Natural killer cell (primary cell): Measurements from ENCODE around the gene GAR1. TPM values are rescaled to one million over a fixed set of nuclear protein-coding genes. Genes with fewer than 3 reads are reported as not detected.

Experiments
- ATAC-seq, 3 donors: fragments of 150-1000 bp in 2 of 3; fragments of 200-7000 bp in 1 of 3; cut with Tn5 transposase; 1 replicate in 1 of 3; 2 replicates in 2 of 3; pipeline ENCODE4 v1.10.0; 2021; ENCODE audit warnings: mild to moderate bottlenecking in 2 of 3, moderate library complexity in 2 of 3
- DNase-seq, 2 donors: peaks; one replicate each; pipeline versions ENCODE4 v3.0.0 to v3.0.0-alpha.2; 2013 to 2021; ENCODE audit warnings: mixed read lengths in 1 of 2
- H3K27ac ChIP-seq: one replicate; pipeline ENCODE4 v1.5.1; 2013; ENCODE audit warnings: mild to moderate bottlenecking, low read length
- H3K27me3 ChIP-seq: one replicate; pipeline ENCODE4 v1.6.1; 2013; ENCODE audit warnings: low read length; ENCODE audit not compliant: control insufficient read depth, insufficient read depth
- H3K36me3 ChIP-seq: one replicate; pipeline ENCODE4 v1.6.1; 2013; ENCODE audit warnings: low read length; ENCODE audit not compliant: control insufficient read depth, insufficient read depth
- H3K4me1 ChIP-seq: one replicate; pipeline ENCODE4 v1.6.1; 2013; ENCODE audit warnings: low read length; ENCODE audit not compliant: control insufficient read depth, insufficient read depth
- H3K4me3 ChIP-seq: one replicate; pipeline ENCODE4 v1.5.1; 2013; ENCODE audit warnings: low read length
- H3K9me3 ChIP-seq: one replicate; pipeline ENCODE4 v1.6.1; 2013; ENCODE audit warnings: low read length; ENCODE audit not compliant: control insufficient read depth, insufficient read depth
- H3K27ac Mint-ChIP-seq, 2 donors: one replicate each; pipeline ENCODE4 v1.8.0; 2022; ENCODE audit warnings: mild to moderate bottlenecking in 2 of 2, mixed read lengths in 2 of 2, moderate library complexity in 1 of 2
- H3K27me3 Mint-ChIP-seq, 2 donors: one replicate each; pipeline ENCODE4 v1.8.0; 2022; ENCODE audit warnings: low read depth in 2 of 2, mixed read lengths in 2 of 2
- H3K36me3 Mint-ChIP-seq: one replicate; pipeline ENCODE4 v1.8.0; 2022; ENCODE audit warnings: mixed read lengths
- H3K4me1 Mint-ChIP-seq, 2 donors: one replicate each; pipeline ENCODE4 v1.8.0; 2022; ENCODE audit warnings: mixed read lengths in 2 of 2
- H3K4me3 Mint-ChIP-seq: one replicate; pipeline ENCODE4 v1.8.0; 2022; ENCODE audit warnings: mild to moderate bottlenecking, moderate library complexity, mixed read lengths
- H3K9me3 Mint-ChIP-seq, 2 donors: one replicate each; pipeline ENCODE4 v1.8.0; 2022; ENCODE audit warnings: mixed read lengths in 2 of 2
- CTCF ChIP-seq: fragments of 200-600 bp; IDR thresholded peaks from one replicate; pipeline ENCODE4 v1.8.0; 2022; ENCODE audit warnings: antibody characterized with exemption
- WGBS: methylation state at CpG from one replicate; pipeline ENCODE4 v1.1.7; 2013; ENCODE audit warnings: missing lambda C conversion rate; ENCODE audit not compliant: insufficient coverage; 5-methylcytosine and 5-hydroxymethylcytosine counted together
- intact Hi-C: fragments of 100-400 bp; cut with micrococcal nuclease; formaldehyde crosslinking; loops from one replicate; pipeline ENCODE4 v1.14.2; 2022
- total RNA-seq, 4 donors: library from RNA; stranded (reverse); fragments of 120-200 nt in 1 of 4; gene quantifications; one replicate each; pipeline versions ENCODE4 v1.2.3 to v1.2.4, GENCODE V29; 2013 to 2022

Gene GAR1
- total RNA-seq, 3 donors from 2014 or later (not counting 1 experiment from before 2014, with no cell fraction given) = 9.5 to 11.2 (median 9.7) TPM

- no peaks in the 10 kb centered on the region for H3K4me1 ChIP-seq
- peaks cover 1% of the 10 kb centered on the region for H3K36me3 ChIP-seq
- no peak overlapping the region for H3K27ac ChIP-seq
- H3K27me3 ChIP-seq = no peaks in the 10 kb centered on the region
- H3K36me3 Mint-ChIP-seq = peaks cover 6% of the 10 kb centered on the region
- no peaks in the 10 kb centered on the region for H3K9me3 Mint-ChIP-seq
- no peak overlapping the region for H3K4me3 Mint-ChIP-seq
- H3K4me1 Mint-ChIP-seq = no peaks in the 10 kb centered on the region
- no peaks in the 10 kb centered on the region for H3K9me3 ChIP-seq
- WGBS = no CpG with 5 or more reads among the region's 4 CpGs
- H3K27me3 Mint-ChIP-seq = no peaks in the 10 kb centered on the region
- TF ChIP-seq CTCF = no peak
- intact Hi-C loops = no loop called here
- no peak overlapping the region for H3K27ac Mint-ChIP-seq
- ATAC-seq = no peak
- H3K4me3 ChIP-seq = no peak overlapping the region
- no peak for DNase-seq
Observed at GRCh38 chr4:109833756-109834155, 18.2 kb downstream of the GAR1 start.

- no peak for DNase-seq
- no peaks in the 10 kb centered on the region for H3K27me3 Mint-ChIP-seq
- no peaks in the 10 kb centered on the region for H3K9me3 Mint-ChIP-seq
- WGBS = 100% methylated on average over 1 of the region's 3 CpGs
- no peaks in the 10 kb centered on the region for H3K4me1 Mint-ChIP-seq
- intact Hi-C loops = no loop called here
- TF ChIP-seq CTCF = no peak
- no peaks in the 10 kb centered on the region for H3K36me3 ChIP-seq
- H3K27ac Mint-ChIP-seq = no peak overlapping the region
- no peak overlapping the region for H3K27ac ChIP-seq
- H3K27me3 ChIP-seq = no peaks in the 10 kb centered on the region
- no peak overlapping the region for H3K4me3 ChIP-seq
- H3K4me1 ChIP-seq = no peaks in the 10 kb centered on the region
- no peaks in the 10 kb centered on the region for H3K9me3 ChIP-seq
- H3K36me3 Mint-ChIP-seq = peaks cover 6% of the 10 kb centered on the region
- no peak for ATAC-seq
- H3K4me3 Mint-ChIP-seq = no peak overlapping the region
Observed at GRCh38 chr4:109836985-109837384, 21.4 kb downstream of the GAR1 start.

GRCh38 chr4:109846395-109847098 is 31.0 kb downstream of the GAR1 start:
- H3K4me3 Mint-ChIP-seq = no peak overlapping the region

More at GRCh38 chr4:109846395-109847098, 31.0 kb downstream of the GAR1 start:
- H3K36me3 ChIP-seq = no peaks in the 10 kb centered on the region
- ATAC-seq = no peak
- intact Hi-C loops = no loop called here
- H3K27me3 ChIP-seq = no peaks in the 10 kb centered on the region
- DNase-seq = no peak
- H3K9me3 Mint-ChIP-seq = no peaks in the 10 kb centered on the region
- 66% methylated on average over 4 of the region's 6 CpGs for WGBS
- H3K36me3 Mint-ChIP-seq = no peaks in the 10 kb centered on the region
- H3K27ac ChIP-seq = no peak overlapping the region
- no peak for TF ChIP-seq CTCF
- H3K4me1 Mint-ChIP-seq = no peaks in the 10 kb centered on the region
- H3K9me3 ChIP-seq = no peaks in the 10 kb centered on the region
- peaks cover 4 to 11% of the 10 kb centered on the region in 2 donors for H3K27me3 Mint-ChIP-seq
- no peaks in the 10 kb centered on the region for H3K4me1 ChIP-seq
- no peak overlapping the region for H3K27ac Mint-ChIP-seq
- H3K4me3 ChIP-seq = no peak overlapping the region
